ENCODE measurements around the gene CCND2. TPM values are rescaled to one million over a fixed set of nuclear protein-coding genes. Genes with fewer than 3 reads are reported as not detected.

CCND2 gene
- total RNA-seq, 1 donor from 2014 or later: 98.0 TPM

DNA sequence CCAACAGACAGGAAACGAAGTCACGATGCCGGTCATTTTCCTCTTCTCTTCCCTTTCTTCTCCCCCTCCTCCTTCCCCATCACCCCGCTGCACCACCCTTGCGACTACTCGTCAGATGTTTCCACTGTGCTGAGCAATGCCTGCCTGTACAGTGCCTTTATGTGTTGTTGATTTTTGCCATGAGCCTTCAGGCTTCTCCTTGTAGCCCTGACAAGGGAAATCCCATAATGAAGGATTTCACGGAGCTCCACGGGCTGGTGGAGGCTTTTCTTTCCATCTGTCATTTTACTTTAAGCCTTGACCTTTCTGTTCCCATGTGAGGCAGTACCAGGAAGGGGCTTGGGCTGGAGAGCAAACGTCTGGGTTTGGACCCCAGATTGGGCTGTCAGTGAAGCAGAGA, 28.7 kb upstream of the CCND2 start:
- peaks cover 24% of the 10 kb centered on the region for H3K4me1 Mint-ChIP-seq (ENCODE audit: low read depth, unreplicated experiment)
- H3K27me3 Mint-ChIP-seq (ENCODE audit: unreplicated experiment): peaks cover 6% of the 10 kb centered on the region
- H3K9me3 Mint-ChIP-seq (ENCODE audit: unreplicated experiment): peaks cover 7% of the 10 kb centered on the region
- no peak for TF ChIP-seq CTCF (IDR thresholded peaks at IDR 0.05; ENCODE audit: partially characterized antibody, unreplicated experiment)
- H3K36me3 Mint-ChIP-seq (ENCODE audit: unreplicated experiment): peaks cover 13% of the 10 kb centered on the region
- H3K27ac Mint-ChIP-seq (ENCODE audit: unreplicated experiment): no peak overlapping the region
- no peak overlapping the region for H3K4me3 Mint-ChIP-seq (ENCODE audit: unreplicated experiment)
- DNase-seq: no peak

GRCh38 chr12:4245446-4245845, 28.1 kb upstream of the CCND2 start:
- no peak for DNase-seq
- H3K27me3 Mint-ChIP-seq (ENCODE audit: unreplicated experiment): peaks cover 6% of the 10 kb centered on the region
- H3K27ac Mint-ChIP-seq (ENCODE audit: unreplicated experiment): no peak overlapping the region
- H3K4me3 Mint-ChIP-seq (ENCODE audit: unreplicated experiment): no peak overlapping the region
- peaks cover 7% of the 10 kb centered on the region for H3K9me3 Mint-ChIP-seq (ENCODE audit: unreplicated experiment)
- H3K4me1 Mint-ChIP-seq (ENCODE audit: low read depth, unreplicated experiment): peaks cover 24% of the 10 kb centered on the region
- H3K36me3 Mint-ChIP-seq (ENCODE audit: unreplicated experiment): peaks cover 13% of the 10 kb centered on the region
- no peak for TF ChIP-seq CTCF (IDR thresholded peaks at IDR 0.05; ENCODE audit: partially characterized antibody, unreplicated experiment)

- Mint-ChIP-seq H3K9me3 (ENCODE audit: unreplicated experiment) (peaks cover 7% of the 10 kb centered on the region), H3K36me3 (ENCODE audit: unreplicated experiment) (peaks cover 11% of the 10 kb centered on the region), H3K4me1 (ENCODE audit: low read depth, unreplicated experiment) (peaks cover 24% of the 10 kb centered on the region), H3K27ac (ENCODE audit: unreplicated experiment) (no peak overlapping the region), H3K27me3 (ENCODE audit: unreplicated experiment) (peaks cover 6% of the 10 kb centered on the region), H3K4me3 (ENCODE audit: unreplicated experiment) (no peak overlapping the region)
- no peak for TF ChIP-seq CTCF (IDR thresholded peaks at IDR 0.05; ENCODE audit: partially characterized antibody, unreplicated experiment)
- DNase-seq: no peak
Measured at GRCh38 chr12:4246116-4246515, 27.4 kb upstream of the CCND2 start.

GRCh38 chr12:4250691-4251090, 22.9 kb upstream of the CCND2 start:
- Mint-ChIP-seq H3K36me3 (ENCODE audit: unreplicated experiment) (no peaks in the 10 kb centered on the region), H3K4me1 (ENCODE audit: low read depth, unreplicated experiment) (peaks cover 13% of the 10 kb centered on the region), H3K27me3 (ENCODE audit: unreplicated experiment) (no peaks in the 10 kb centered on the region), H3K27ac (ENCODE audit: unreplicated experiment) (no peak overlapping the region), H3K4me3 (ENCODE audit: unreplicated experiment) (no peak overlapping the region), H3K9me3 (ENCODE audit: unreplicated experiment) (no peaks in the 10 kb centered on the region)
- TF ChIP-seq CTCF (IDR thresholded peaks at IDR 0.05; ENCODE audit: partially characterized antibody, unreplicated experiment): no peak
- DNase-seq: no peak

DNA sequence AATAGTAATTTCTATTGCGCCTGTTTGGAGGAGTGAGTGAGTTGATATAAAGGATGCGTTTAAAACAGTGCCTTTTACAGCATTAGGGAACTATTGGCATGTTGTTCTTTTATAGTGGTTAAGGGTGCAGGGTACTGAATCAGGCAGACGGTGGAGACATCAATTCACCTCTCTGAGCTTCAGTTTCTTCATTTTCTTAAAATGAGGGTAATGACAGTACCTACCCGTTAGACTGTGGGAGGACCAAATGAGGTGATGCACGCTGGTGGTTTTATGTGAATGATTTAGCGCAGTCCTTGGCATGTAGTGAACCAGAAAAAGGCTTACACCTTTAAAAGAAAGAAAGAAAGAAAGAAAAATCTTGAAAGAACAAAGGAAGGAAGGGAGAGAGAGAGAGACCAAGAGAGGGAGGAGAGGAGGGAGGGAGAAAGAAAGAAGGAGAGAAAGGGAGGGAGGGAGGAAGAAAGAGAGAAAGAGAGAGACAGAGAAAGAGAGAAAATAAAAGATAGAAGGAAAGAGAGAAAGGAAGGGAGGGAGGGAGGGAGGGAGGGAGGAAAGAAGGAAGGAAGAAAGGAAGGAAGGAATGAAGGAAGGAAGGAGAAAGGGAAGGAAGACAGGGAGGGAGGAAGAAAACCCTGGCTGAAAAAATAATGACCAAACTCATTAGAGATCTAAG, 22.2 kb upstream of the CCND2 start:
- Mint-ChIP-seq H3K9me3 (ENCODE audit: unreplicated experiment) (no peaks in the 10 kb centered on the region), H3K27me3 (ENCODE audit: unreplicated experiment) (no peaks in the 10 kb centered on the region), H3K4me3 (ENCODE audit: unreplicated experiment) (no peak overlapping the region), H3K27ac (ENCODE audit: unreplicated experiment) (no peak overlapping the region), H3K36me3 (ENCODE audit: unreplicated experiment) (no peaks in the 10 kb centered on the region), H3K4me1 (ENCODE audit: low read depth, unreplicated experiment) (peaks cover 10% of the 10 kb centered on the region)
- no peak for DNase-seq
- no peak for TF ChIP-seq CTCF (IDR thresholded peaks at IDR 0.05; ENCODE audit: partially characterized antibody, unreplicated experiment)
